ENCODE measurements around the gene CDC42SE1.

GRCh38 chr1:151039521-151039920 is 19.9 kb downstream of the CDC42SE1 start:
- TF ChIP-seq CTCF (IDR thresholded peaks at IDR 0.05 in 4 of 5, conservative IDR thresholded peaks at IDR 0.05 in 1 of 5): no peak
- TF ChIP-seq POLR2A (IDR thresholded peaks at IDR 0.05): no peak
